Measurements from ENCODE around the gene GIPC3.
A peak's percentile ranks its signal among the peaks of the same experiment; 100 is the strongest.
"Not testable (repeated sequence)": the region's sequence is repeated elsewhere in the genome, so short reads cannot be mapped to it uniquely, and the experiment has no call there.

Gene GIPC3

GRCh38 chr19:3619631-3620012 lies 34.3 kb downstream of the GIPC3 start:
- no peak for DNase-seq

GRCh38 chr19:3620145-3620816 lies 35.0 kb downstream of the GIPC3 start:
- no peak for DNase-seq

- no peak for DNase-seq
These were observed 35.7 kb downstream of the GIPC3 start for GRCh38 chr19:3620817-3621547.

GRCh38 chr19:3621689-3622088 lies 36.4 kb downstream of the GIPC3 start:
- DNase-seq = no peak

- no peak for DNase-seq
These were observed 36.9 kb downstream of the GIPC3 start for GRCh38 chr19:3622224-3622623.

- DNase-seq = no peak
These were observed 38.4 kb downstream of the GIPC3 start for GRCh38 chr19:3623716-3624115.

GRCh38 chr19:3625996-3626472 lies 40.8 kb downstream of the GIPC3 start:
- DNase-seq = no peak

GRCh38 chr19:3626473-3627350 lies 41.4 kb downstream of the GIPC3 start, which contains the start of gene CACTIN:
Gene CACTIN (minus strand): TSS chr19:3626790. CDS start chr19:3626762, 28 bp downstream.
- peak; percentile 90 for DNase-seq

- no peak for DNase-seq
These were observed 42.1 kb downstream of the GIPC3 start for GRCh38 chr19:3627351-3627723.

GRCh38 chr19:3628766-3629165 lies 43.5 kb downstream of the GIPC3 start:
- DNase-seq = not testable (repeated sequence)

- DNase-seq = no peak
These were observed 46.0 kb downstream of the GIPC3 start for GRCh38 chr19:3631053-3631861.

- no peak for DNase-seq
These were observed 46.8 kb downstream of the GIPC3 start for GRCh38 chr19:3632098-3632497.

- no peak for DNase-seq
These were observed 47.7 kb downstream of the GIPC3 start for GRCh38 chr19:3632739-3633558.

GRCh38 chr19:3633559-3633988 lies 48.3 kb downstream of the GIPC3 start:
- DNase-seq = no peak

- DNase-seq = no peak
These were observed 49.3 kb downstream of the GIPC3 start for GRCh38 chr19:3634496-3635045.

GRCh38 chr19:3636506-3636905 lies 51.2 kb downstream of the GIPC3 start:
- no peak for DNase-seq

- no peak for DNase-seq
These were observed 51.7 kb downstream of the GIPC3 start for GRCh38 chr19:3636962-3637361.

- DNase-seq = no peak
These were observed 52.3 kb downstream of the GIPC3 start for GRCh38 chr19:3637621-3638020.

GRCh38 chr19:3638208-3639193 lies 53.2 kb downstream of the GIPC3 start:
- DNase-seq = no peak

GRCh38 chr19:3639479-3639878 lies 54.2 kb downstream of the GIPC3 start:
- DNase-seq = no peak
